H9 (cell line): ENCODE measurements around the gene HES3. TPM values are rescaled to one million over a fixed set of nuclear protein-coding genes. Genes with fewer than 3 reads are reported as not detected.

Source experiments
- DNase-seq: peaks from one replicate; pipeline ENCODE4 v3.0.0-alpha.2; 2017
- H2AFZ ChIP-seq: one replicate; pipeline ENCODE4 v1.6.1; 2013; ENCODE audit warnings: mild to moderate bottlenecking, low read length, control low read depth, moderate library complexity
- H2AK5ac ChIP-seq: 2 replicates; pipeline ENCODE4 v1.6.1; 2013; ENCODE audit warnings: low read length, control low read depth, mixed read lengths; ENCODE audit not compliant: insufficient read length
- H2BK120ac ChIP-seq: one replicate; pipeline ENCODE4 v1.6.1; 2013; ENCODE audit warnings: low read depth, mild to moderate bottlenecking, low read length, control low read depth, inconsistent platforms; ENCODE audit not compliant: poor library complexity, severe bottlenecking
- H2BK12ac ChIP-seq: 2 replicates; pipeline ENCODE4 v1.6.1; 2013; ENCODE audit warnings: low read length, control low read depth, mixed read lengths, low read depth; ENCODE audit not compliant: insufficient read length
- H2BK15ac ChIP-seq: 2 replicates; pipeline ENCODE4 v1.6.1; 2013; ENCODE audit warnings: low read depth, low read length, control low read depth
- H2BK20ac ChIP-seq: one replicate; pipeline ENCODE4 v1.6.1; 2013; ENCODE audit warnings: low read depth, mild to moderate bottlenecking, low read length, control low read depth, inconsistent platforms; ENCODE audit not compliant: poor library complexity, severe bottlenecking
- H2BK5ac ChIP-seq: 2 replicates; pipeline ENCODE4 v1.6.1; 2013; ENCODE audit warnings: low read length, control low read depth, mixed read lengths; ENCODE audit not compliant: insufficient read length
- H3K14ac ChIP-seq: 2 replicates; pipeline ENCODE4 v1.6.1; 2013; ENCODE audit warnings: low read length, control low read depth; ENCODE audit not compliant: insufficient read depth
- H3K18ac ChIP-seq: 2 replicates; pipeline ENCODE4 v1.6.1; 2013; ENCODE audit warnings: low read depth, mild to moderate bottlenecking, mixed read lengths, low read length, control low read depth; ENCODE audit not compliant: insufficient read length
- H3K23ac ChIP-seq: 2 replicates; pipeline ENCODE4 v1.6.1; 2013; ENCODE audit warnings: low read length, control low read depth, mixed read lengths, low read depth; ENCODE audit not compliant: insufficient read length
- H3K23me2 ChIP-seq: 2 replicates; pipeline ENCODE4 v1.6.1; 2013; ENCODE audit warnings: low read depth, mild to moderate bottlenecking, mixed read lengths, low read length, control low read depth; ENCODE audit not compliant: insufficient read length, poor library complexity, severe bottlenecking
- H3K27ac ChIP-seq: 2 replicates; pipeline ENCODE4 v1.5.1; 2013; ENCODE audit warnings: low read length, control low read depth, mixed read lengths, low read depth; ENCODE audit not compliant: insufficient read length
- H3K27me3 ChIP-seq: 2 replicates; pipeline ENCODE4 v1.6.1; 2013; ENCODE audit warnings: low read length, control low read depth, inconsistent platforms; ENCODE audit not compliant: insufficient read depth
- H3K4ac ChIP-seq: 2 replicates; pipeline ENCODE4 v1.6.1; 2013; ENCODE audit warnings: low read depth, mild to moderate bottlenecking, control low read depth, inconsistent platforms, low read length, moderate library complexity
- H3K4me1 ChIP-seq: 2 replicates; pipeline ENCODE4 v1.6.1; 2013; ENCODE audit warnings: low read length, control low read depth, inconsistent platforms; ENCODE audit not compliant: insufficient read depth
- H3K4me2 ChIP-seq: 2 replicates; pipeline ENCODE4 v1.6.1; 2013; ENCODE audit warnings: low read length, control low read depth, mixed read lengths; ENCODE audit not compliant: insufficient read length, insufficient read depth
- H3K56ac ChIP-seq: 2 replicates; pipeline ENCODE4 v1.6.1; 2013; ENCODE audit warnings: low read depth, mild to moderate bottlenecking, mixed read lengths, low read length, control low read depth; ENCODE audit not compliant: insufficient read length
- H3K79me1 ChIP-seq: 2 replicates; pipeline ENCODE4 v1.6.1; 2013; ENCODE audit warnings: low read depth, mild to moderate bottlenecking, moderate library complexity, low read length, control low read depth, inconsistent platforms; ENCODE audit not compliant: insufficient read depth, poor library complexity, severe bottlenecking
- H3K79me2 ChIP-seq: 2 replicates; pipeline ENCODE4 v1.6.1; 2013; ENCODE audit warnings: low read length, control low read depth, inconsistent platforms; ENCODE audit not compliant: insufficient read depth
- H3K9ac ChIP-seq: 2 replicates; pipeline ENCODE4 v1.6.1; 2013; ENCODE audit warnings: low read length, control low read depth, mixed read lengths; ENCODE audit not compliant: insufficient read length; ENCODE audit errors: extremely low read depth
- H3K9me3 ChIP-seq: one replicate; pipeline ENCODE4 v1.6.1; 2013; ENCODE audit warnings: low read depth, low read length, inconsistent platforms; ENCODE audit not compliant: control insufficient read depth
- H3T11ph ChIP-seq: one replicate; pipeline ENCODE4 v1.6.1; 2013; ENCODE audit warnings: mild to moderate bottlenecking, low read length, control low read depth, inconsistent platforms
- H4K20me1 ChIP-seq: one replicate; pipeline ENCODE4 v1.6.1; 2013; ENCODE audit not compliant: control insufficient read depth, insufficient read length, insufficient read depth
- H4K5ac ChIP-seq: 2 replicates; pipeline ENCODE4 v1.6.1; 2013; ENCODE audit warnings: low read depth, mild to moderate bottlenecking, mixed read lengths, low read length, control low read depth; ENCODE audit not compliant: insufficient read length
- H4K8ac ChIP-seq: replicated peaks from 2 replicates; pipeline ENCODE4 v1.6.1; 2013; ENCODE audit warnings: low read length, control low read depth, mixed read lengths, low read depth; ENCODE audit not compliant: insufficient read length
- H4K91ac ChIP-seq: 2 replicates; pipeline ENCODE4 v1.6.1; 2013; ENCODE audit warnings: low read depth, mild to moderate bottlenecking, moderate library complexity, mixed read lengths, low read length, control low read depth; ENCODE audit not compliant: insufficient read length
- H3K27ac Mint-ChIP-seq, 3 experiments: 2 replicates in 2 of 3; 3 replicates in 1 of 3; pipeline ENCODE4 v1.8.0; 2020 to 2021; ENCODE audit warnings: mixed read lengths in 3 of 3, mild to moderate bottlenecking in 1 of 3, moderate library complexity in 1 of 3
- H3K27me3 Mint-ChIP-seq: 2 replicates; pipeline ENCODE4 v1.8.0; 2021; ENCODE audit warnings: low read depth, mild to moderate bottlenecking, moderate library complexity, mixed read lengths
- H3K36me3 Mint-ChIP-seq, 3 experiments: 2 replicates in 2 of 3; 3 replicates in 1 of 3; pipeline ENCODE4 v1.8.0; 2020 to 2021; ENCODE audit warnings: low read depth in 3 of 3, mixed read lengths in 3 of 3; ENCODE audit not compliant: insufficient read depth in 1 of 3
- H3K4me1 Mint-ChIP-seq, 2 experiments: 2 replicates each; pipeline ENCODE4 v1.8.0; 2020; ENCODE audit warnings: mixed read lengths in 2 of 2
- H3K4me3 Mint-ChIP-seq, 2 experiments: 2 replicates in 1 of 2; 3 replicates in 1 of 2; pipeline ENCODE4 v1.8.0; 2020 to 2021; ENCODE audit warnings: mild to moderate bottlenecking in 2 of 2, mixed read lengths in 2 of 2, moderate library complexity in 1 of 2
- H3K9me3 Mint-ChIP-seq, 2 experiments: 2 replicates in 1 of 2; 3 replicates in 1 of 2; pipeline ENCODE4 v1.8.0; 2020; ENCODE audit warnings: mild to moderate bottlenecking in 2 of 2, mixed read lengths in 2 of 2, moderate library complexity in 1 of 2
- CTCF ChIP-seq: fragments of 200-600 bp; sonication (generic); conservative IDR thresholded peaks from 3 replicates; pipeline ENCODE4 v1.8.0; 2021; ENCODE audit warnings: antibody characterized with exemption, mild to moderate bottlenecking
- WGBS: extraction: QIAGEN DNeasy Blood & Tissue Kit; methylation state at CpG from one replicate; pipeline ENCODE4 v1.1.7; 2013; ENCODE audit warnings: missing lambda C conversion rate, low lambda C conversion rate, mixed read lengths; ENCODE audit not compliant: insufficient read length; ENCODE audit errors: extremely low coverage; 5-methylcytosine and 5-hydroxymethylcytosine counted together
- total RNA-seq: library from RNA; stranded (reverse); gene quantifications from 2 replicates; pipeline ENCODE4 v1.2.1, GENCODE V29; 2021

HES3 gene
- total RNA-seq, 1 experiment from 2014 or later, result 89.9 TPM

DNA sequence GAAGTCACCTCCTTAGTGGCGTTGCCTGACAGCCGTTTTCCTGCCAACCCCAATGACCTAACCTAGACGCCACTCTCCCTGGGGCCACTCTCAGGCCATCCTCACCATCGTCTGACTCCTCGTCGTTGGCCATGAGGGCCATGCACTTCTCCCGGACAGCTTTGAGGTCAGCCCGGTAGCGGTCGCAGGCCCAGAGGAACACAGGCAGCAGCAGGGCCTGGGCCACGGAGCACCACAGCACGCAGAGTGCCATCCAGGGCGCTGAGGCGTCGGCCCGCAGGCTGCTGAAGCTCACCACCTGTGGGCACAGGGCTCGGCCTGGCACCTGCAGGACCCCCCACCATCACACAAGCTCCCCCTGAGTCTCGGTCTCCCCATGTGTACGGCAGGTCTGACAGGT is 7.3 kb downstream of the HES3 start:
- no peak overlapping the region for H2AFZ ChIP-seq
- H3K4me3 Mint-ChIP-seq, result no peak overlapping the region
- no CpG with 5 or more reads among the region's 19 CpGs for WGBS

More for the DNA sequence above, 7.3 kb downstream of the HES3 start:
- no peak overlapping the region for H3K9ac ChIP-seq
- Mint-ChIP-seq H3K27ac (no peak overlapping the region), H3K36me3 (peaks cover 0 to 3% (median 2%) of the 10 kb centered on the region in 3 experiments; a peak in 4 of 7 replicates), H3K4me1 (peaks cover 15% of the 10 kb centered on the region in 2 experiments), H3K9me3 (no peaks in the 10 kb centered on the region), H3K27me3 (peaks cover 58% of the 10 kb centered on the region)
- H2BK15ac ChIP-seq, result no peak overlapping the region
- H2BK5ac ChIP-seq, result no peak overlapping the region
- H3K23ac ChIP-seq, result no peak overlapping the region
- no peak for DNase-seq
- H3K9me3 ChIP-seq, result no peaks in the 10 kb centered on the region
- H4K20me1 ChIP-seq, result no peaks in the 10 kb centered on the region
- peaks cover 18% of the 10 kb centered on the region; the same call in 1 of the 2 replicates for H3K27me3 ChIP-seq
- peaks cover 3% of the 10 kb centered on the region for H3K23me2 ChIP-seq
- no peak overlapping the region for H3K18ac ChIP-seq
- no peak overlapping the region for H4K8ac ChIP-seq
- TF ChIP-seq CTCF, result no peak
- no peak overlapping the region for H4K91ac ChIP-seq
- H3K4ac ChIP-seq, result no peak overlapping the region
- no peak overlapping the region for H2BK12ac ChIP-seq
- no peak overlapping the region for H3K14ac ChIP-seq
- H3K4me2 ChIP-seq, result no peak overlapping the region
- no peak overlapping the region for H3T11ph ChIP-seq
- H3K79me2 ChIP-seq, result no peaks in the 10 kb centered on the region
- no peak overlapping the region for H2AK5ac ChIP-seq
- no peak overlapping the region for H2BK120ac ChIP-seq
- H4K5ac ChIP-seq, result no peak overlapping the region
- H3K4me1 ChIP-seq, result no peaks in the 10 kb centered on the region
- H2BK20ac ChIP-seq, result no peak overlapping the region
- H3K56ac ChIP-seq, result no peak overlapping the region
- no peaks in the 10 kb centered on the region for H3K79me1 ChIP-seq
- H3K27ac ChIP-seq, result no peak overlapping the region
